K562 (cell line): Measurements from ENCODE around the gene AKR1A1. TPM values are rescaled to one million over a fixed set of nuclear protein-coding genes. Genes with fewer than 3 reads are reported as not detected.

ENCODE experiments used
- ATF1 ChIP-seq, 2 experiments: fragments of 450-650 bp in 1 of 2; IDR thresholded peaks; 2 replicates each; pipeline ENCODE4 v1.6.1; 2016; ENCODE audit warnings: missing compliant biosample characterization in 1 of 2, missing genetic modification characterization in 1 of 2
- E2F4 ChIP-seq: sonication (generic); formaldehyde crosslinking; IDR thresholded peaks from 2 replicates; pipeline ENCODE4 v1.8.0; 2022; ENCODE audit warnings: mild to moderate bottlenecking, low read depth, missing genetic modification reagents
- HDGF ChIP-seq: fragments of 450-650 bp; IDR thresholded peaks from 2 replicates; pipeline ENCODE4 v1.6.1; 2016
- HMBOX1 ChIP-seq: sonication (generic); IDR thresholded peaks from 2 replicates; pipeline ENCODE4 v1.6.1; 2016
- HMG20A ChIP-seq: fragments of 450-650 bp; formaldehyde crosslinking; conservative IDR thresholded peaks from 2 replicates; pipeline ENCODE4 v1.4.0; 2020; ENCODE audit warnings: mild to moderate bottlenecking, mixed read lengths
- HOXB6 ChIP-seq: fragments of 250-450 bp; sonication (Bioruptor Pico); IDR thresholded peaks from 2 replicates; pipeline ENCODE4 v1.5.1; 2022; ENCODE audit warnings: mild to moderate bottlenecking, borderline replicate concordance
- KDM2B ChIP-seq: fragments of 250-450 bp; sonication (Bioruptor Pico); IDR thresholded peaks from 2 replicates; pipeline ENCODE4 v1.8.0; 2021; ENCODE audit warnings: mild to moderate bottlenecking, moderate library complexity
- PCBP2 ChIP-seq: fragments of 200-400 bp; formaldehyde crosslinking; IDR thresholded peaks from 2 replicates; pipeline ENCODE4 v1.6.1; 2018; ENCODE audit warnings: low read length, low read depth, mild to moderate bottlenecking, moderate library complexity; ENCODE audit not compliant: poor library complexity, severe bottlenecking
- SIX5 ChIP-seq, 2 experiments: IDR thresholded peaks; 2 replicates each; pipeline ENCODE4 v1.6.1; 2011; ENCODE audit warnings: low read length in 2 of 2, borderline replicate concordance in 1 of 2, low read depth in 1 of 2, mild to moderate bottlenecking in 1 of 2, moderate library complexity in 1 of 2; ENCODE audit not compliant: insufficient read depth in 1 of 2
- SMARCA4 ChIP-seq: fragments of 450-650 bp; IDR thresholded peaks from 2 replicates; pipeline ENCODE4 v1.6.1; 2016
- TAF9B ChIP-seq: fragments of 450-650 bp; IDR thresholded peaks from 2 replicates; pipeline ENCODE4 v1.6.1; 2018; ENCODE audit warnings: mild to moderate bottlenecking; ENCODE audit not compliant: partially characterized antibody
- TEAD4 ChIP-seq, 2 experiments: sonication (generic) in 1 of 2; formaldehyde crosslinking in 1 of 2; IDR thresholded peaks; 2 replicates each; pipeline versions ENCODE4 v1.6.1 to v1.8.0; 2012 to 2022; ENCODE audit warnings: borderline replicate concordance in 1 of 2, inconsistent platforms in 1 of 2, low read length in 1 of 2, mild to moderate bottlenecking in 1 of 2, missing genetic modification reagents in 1 of 2
- TSC22D4 ChIP-seq: fragments of 450-650 bp; IDR thresholded peaks from 2 replicates; pipeline ENCODE4 v1.6.1; 2016; ENCODE audit warnings: missing genetic modification characterization, missing biosample characterization, control low read depth
- USF2 ChIP-seq: sonication (generic); formaldehyde crosslinking; IDR thresholded peaks from 2 replicates; pipeline ENCODE4 v1.5.0; 2020; ENCODE audit warnings: missing genetic modification reagents
- ZNF23 ChIP-seq: fragments of 250-450 bp; sonication (Bioruptor Pico); IDR thresholded peaks from 2 replicates; pipeline ENCODE4 v1.4.0; 2020; ENCODE audit warnings: mild to moderate bottlenecking
- ZNF282 ChIP-seq: sonication (generic); formaldehyde crosslinking; IDR thresholded peaks from 2 replicates; pipeline ENCODE4 v1.8.1; 2023; ENCODE audit warnings: missing genetic modification reagents
- ZNF311 ChIP-seq: fragments of 250-450 bp; sonication (Bioruptor Pico); IDR thresholded peaks from 2 replicates; pipeline ENCODE4 v1.4.0; 2020; ENCODE audit warnings: mild to moderate bottlenecking, moderate library complexity
- ZNF449 ChIP-seq: fragments of 250-450 bp; sonication (Bioruptor Pico); IDR thresholded peaks from 2 replicates; pipeline ENCODE4 v1.8.0; 2022; ENCODE audit warnings: moderate library complexity, mild to moderate bottlenecking, inconsistent platforms
- ZNF551 ChIP-seq: fragments of 250-450 bp; sonication (Bioruptor Pico); IDR thresholded peaks from 2 replicates; pipeline ENCODE4 v1.5.0; 2021; ENCODE audit warnings: mild to moderate bottlenecking, moderate library complexity
- ZNF57 ChIP-seq: fragments of 450-650 bp; formaldehyde crosslinking; IDR thresholded peaks from 2 replicates; pipeline ENCODE4 v1.4.0; 2020; ENCODE audit warnings: mild to moderate bottlenecking, moderate library complexity
- ZNF75A ChIP-seq: fragments of 450-650 bp; formaldehyde crosslinking; IDR thresholded peaks from 2 replicates; pipeline ENCODE4 v1.4.0; 2020; ENCODE audit warnings: mild to moderate bottlenecking
- ZNF76 ChIP-seq: fragments of 250-450 bp; sonication (Bioruptor Pico); IDR thresholded peaks from 2 replicates; pipeline ENCODE4 v1.4.0; 2020; ENCODE audit warnings: mild to moderate bottlenecking, moderate library complexity, borderline replicate concordance
- ZNF766 ChIP-seq: fragments of 200-800 bp; sonication (Bioruptor generic); conservative IDR thresholded peaks from 2 replicates; pipeline ENCODE4 v1.6.1; 2016; ENCODE audit warnings: missing genetic modification characterization, missing compliant biosample characterization
- ZNF780A ChIP-seq: fragments of 250-450 bp; sonication (Bioruptor Pico); IDR thresholded peaks from 2 replicates; pipeline ENCODE4 v1.5.0; 2021; ENCODE audit warnings: mild to moderate bottlenecking
- polyA plus RNA-seq, 8 experiments: library from polyadenylated mRNA; depleted of rRNA in 4 of 8; stranded (reverse) in 5 of 8; unstranded in 3 of 8; fragments of >200 nt; fragmentation: Nextera tagmentation in 2 of 8; fragmentation: Illumina TruSeq in 1 of 8; extraction: Ambion mirVana in 2 of 8; extraction: Trizol in 1 of 8; gene quantifications; 2 replicates each; pipeline versions ENCODE4 v1.2.1 to v1.2.3, GENCODE V29; 2011 to 2014; ENCODE audit warnings: inconsistent platforms in 1 of 8, missing spikeins in 1 of 8
- total RNA-seq, 7 experiments: library from RNA; depleted of rRNA in 6 of 7; stranded (reverse); fragments of >200 nt in 6 of 7; fragmentation: Illumina TruSeq in 2 of 7; extraction: Trizol in 2 of 7; gene quantifications; 2 replicates each; pipeline versions ENCODE4 v1.2.1 to v1.2.3, GENCODE V29; 2011 to 2021; ENCODE audit warnings: low replicate concordance in 1 of 7

The AKR1A1 gene
- total and polyA plus RNA-seq, 9 of the 15 experiments (the other 6 are each of a cell fraction or from before 2014, with no cell fraction given): 68.6 to 211 (median 132) TPM

- peak; percentile 80 for TF ChIP-seq TAF9B
- TF ChIP-seq ZNF766 (CRISPR knock-in tag): peak; percentile 74; the same call in 1 of the 2 replicates
- TF ChIP-seq ATF1 (CRISPR knock-in tag; IDR thresholded peaks at IDR 0.05): no peak
- peak; percentile 84 for TF ChIP-seq ATF1 (tag; IDR thresholded peaks at IDR 0.05)
- TF ChIP-seq ZNF311: no peak
- no peak for TF ChIP-seq TSC22D4 (tag)
- no peak for TF ChIP-seq KDM2B (CRISPR knock-in tag)
- no peak for TF ChIP-seq ZNF75A (CRISPR knock-in tag)
- no peak for TF ChIP-seq HDGF
- 0 out of 2 replicates have a peak, but pooled peaks have one; percentile 72 for TF ChIP-seq ZNF57 (CRISPR knock-in tag)
- no peak for TF ChIP-seq ZNF551 (CRISPR knock-in tag)
- no peak for TF ChIP-seq ZNF23 (CRISPR knock-in tag)
- TF ChIP-seq PCBP2: no peak
- no peak for TF ChIP-seq SIX5 (IDR thresholded peaks at IDR 0.05; ENCODE audit: borderline replicate concordance in 1 of 2, insufficient read depth in 1 of 2, low read depth in 1 of 2, low read length in 2 of 2)
- no peak for TF ChIP-seq HMG20A
- no peak for TF ChIP-seq HOXB6 (CRISPR knock-in tag)
- TF ChIP-seq SMARCA4: peak; percentile 12; the same call in 1 of the 2 replicates
- no peak for TF ChIP-seq ZNF76
- peak; percentile 92; the same call in 1 of the 2 replicates for TF ChIP-seq ZNF282 (CRISPR knock-in tag)
- TF ChIP-seq ZNF449 (CRISPR knock-in tag): no peak
- TF ChIP-seq ZNF780A (CRISPR knock-in tag): no peak
- TF ChIP-seq USF2: peak; percentile 94
- no peak for TF ChIP-seq HMBOX1
- TF ChIP-seq E2F4 (CRISPR knock-in tag): peak; percentile 83; the same call in 1 of the 2 replicates
- TF ChIP-seq TEAD4 (IDR thresholded peaks at IDR 0.05; ENCODE audit: low read length): peak; percentile 15; the same call in 1 of the 2 replicates
- no peak for TF ChIP-seq TEAD4 (CRISPR knock-in tag; IDR thresholded peaks at IDR 0.05; ENCODE audit: borderline replicate concordance)
Observed at GRCh38 chr1:45550401-45551351, at the start of gene AKR1A1 (continued).
